GM18511 (cell line): ENCODE measurements around the gene RASGRF1.
"Not testable (repeated sequence)": the region's sequence is repeated elsewhere in the genome, so short reads cannot be mapped to it uniquely, and the experiment has no call there.

Experiments
- ATAC-seq: cut with Tn5 transposase; IDR thresholded peaks from one replicate; pipeline ENCODE4 v1.9.1; 2021; ENCODE audit warnings: mild to moderate bottlenecking, moderate library complexity; ENCODE audit not compliant: unreplicated experiment

The RASGRF1 gene

DNA sequence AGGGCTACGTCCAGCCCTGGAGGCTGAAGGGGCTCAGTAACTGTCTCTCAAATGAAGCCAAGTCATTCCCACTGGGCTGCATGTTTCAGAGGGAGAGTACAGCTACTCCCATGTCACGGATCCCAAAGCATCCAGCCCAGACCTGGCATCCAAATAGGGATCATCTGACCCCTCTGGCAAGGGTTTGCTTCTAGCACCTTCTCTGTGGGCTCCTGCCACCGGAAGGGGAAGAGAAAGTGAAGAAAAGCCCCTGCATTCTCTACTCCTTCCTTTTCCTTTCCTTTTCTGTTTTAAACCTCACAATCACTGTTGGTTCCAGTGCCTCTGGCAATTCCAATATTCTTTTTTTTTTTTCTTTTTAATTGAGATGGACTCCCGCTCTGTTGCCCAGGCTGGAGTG is 81.2 kb downstream of the RASGRF1 start:
- no peak for ATAC-seq

DNA sequence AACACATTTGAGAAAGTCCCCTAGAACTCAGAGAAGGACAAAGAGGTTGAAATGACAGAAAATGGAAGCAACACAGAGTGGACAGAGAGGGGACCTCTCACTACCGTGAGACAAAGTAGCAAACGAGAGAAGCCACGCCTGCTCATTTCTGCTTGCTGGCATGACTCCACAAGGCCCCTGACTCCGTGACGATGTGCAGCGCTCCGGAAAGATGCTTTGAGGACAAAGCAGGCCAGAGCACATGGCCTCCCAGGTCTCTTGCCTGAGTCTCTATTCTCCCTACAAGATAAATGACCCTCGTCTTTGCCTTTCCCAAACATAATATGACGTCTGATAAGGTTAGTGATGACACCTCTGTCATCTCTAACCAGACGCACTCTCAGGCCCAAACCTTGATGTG is 81.9 kb downstream of the RASGRF1 start:
- no peak for ATAC-seq

DNA sequence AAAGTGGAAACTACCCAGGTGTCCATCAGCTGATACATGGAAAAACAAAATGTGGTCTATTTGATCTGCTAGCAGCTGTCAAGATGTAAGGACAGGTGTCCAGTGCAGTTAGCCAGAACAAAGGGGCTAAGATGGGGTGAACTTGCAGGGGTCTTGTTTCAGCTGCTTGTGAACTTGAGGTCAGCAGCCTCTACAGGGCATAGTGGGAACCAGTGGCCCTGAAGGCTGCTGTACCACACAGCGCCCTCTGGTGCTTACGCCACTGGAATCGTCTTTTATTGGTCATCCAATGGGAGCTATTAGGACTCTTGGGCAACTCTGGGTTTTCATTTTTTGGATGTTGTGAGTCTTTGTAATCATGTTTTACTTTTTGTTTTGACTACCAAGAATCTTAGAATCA is 83.5 kb downstream of the RASGRF1 start:
- no peak for ATAC-seq

DNA sequence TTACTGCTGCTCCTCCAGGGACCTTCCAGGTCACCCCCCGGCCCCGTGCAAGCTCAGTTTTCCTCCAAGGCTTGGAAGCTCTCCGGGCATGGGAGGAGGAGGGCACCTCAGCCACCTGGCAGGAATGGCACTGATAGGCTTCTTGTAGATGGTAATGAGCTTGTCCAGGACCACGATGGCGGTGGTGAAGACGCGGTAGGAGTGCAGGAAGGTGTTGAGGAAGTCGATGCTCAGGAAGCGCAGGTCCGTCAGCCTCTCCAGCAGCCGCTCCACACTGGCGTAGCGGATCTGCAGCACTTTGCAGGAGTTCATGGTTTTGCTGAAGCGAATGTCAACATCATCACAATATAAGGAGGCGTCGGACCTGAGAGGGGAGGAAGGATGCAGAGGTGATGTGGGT is 84.5 kb downstream of the RASGRF1 start:
- no peak for ATAC-seq

DNA sequence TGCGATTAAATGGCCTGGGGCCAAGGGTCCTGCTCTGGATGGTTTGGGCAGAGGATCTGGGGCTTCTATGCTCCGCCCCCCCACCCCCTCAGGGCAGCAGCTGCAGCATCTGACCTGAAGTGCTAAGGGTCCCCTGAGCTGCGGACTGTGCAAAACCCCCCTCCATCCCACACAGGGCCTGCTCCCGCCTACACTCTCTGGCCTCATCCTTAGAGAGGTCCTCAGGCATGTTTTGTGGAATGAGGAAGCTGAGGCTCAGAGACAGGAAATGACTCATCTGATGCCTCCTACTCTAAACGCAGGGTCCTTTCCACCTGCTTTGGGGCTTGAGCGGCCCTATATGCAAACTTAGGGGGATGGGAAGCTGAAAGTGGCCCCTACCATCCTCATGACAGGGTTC is 86.2 kb downstream of the RASGRF1 start:
- peak; percentile 91 for ATAC-seq

DNA sequence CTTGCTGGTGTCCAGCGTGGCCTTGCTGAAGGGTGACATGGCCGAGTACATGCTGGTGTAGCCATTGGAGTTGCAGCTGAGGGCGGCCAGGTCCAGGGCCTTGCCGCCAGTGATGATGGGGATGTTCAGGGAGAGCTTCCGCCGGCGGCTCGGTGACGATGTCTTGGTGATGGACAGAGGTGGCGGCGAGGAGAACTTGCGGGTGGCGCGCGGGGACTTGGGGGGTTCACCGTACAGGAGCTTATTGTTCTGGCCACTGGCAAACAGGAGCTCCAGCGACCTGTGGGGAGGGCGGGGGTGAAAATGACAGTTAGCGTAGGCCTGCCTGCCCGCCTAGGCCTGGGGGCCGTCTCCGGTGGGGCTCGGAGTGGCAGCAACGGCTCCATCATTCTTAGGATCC is 86.7 kb downstream of the RASGRF1 start:
- ATAC-seq = no peak

DNA sequence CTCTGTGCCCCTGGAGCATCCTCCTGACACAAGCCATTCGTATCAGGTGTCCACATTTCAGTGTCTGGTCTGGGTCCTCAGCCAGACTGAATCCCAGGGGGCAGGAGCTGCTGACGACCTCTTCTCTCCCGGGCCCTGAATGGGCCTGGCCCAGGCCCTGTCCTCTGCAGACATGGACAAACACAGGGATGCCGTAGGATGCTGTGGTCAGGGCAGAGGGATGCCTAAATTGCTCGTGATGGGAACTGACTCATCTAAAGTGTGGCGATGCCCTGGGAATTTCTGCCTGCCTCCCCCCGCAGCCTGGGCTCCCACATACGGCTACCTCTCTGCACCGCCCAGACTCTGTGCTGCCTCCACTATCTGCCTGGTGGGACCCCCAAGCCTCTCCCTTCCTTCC is 87.3 kb downstream of the RASGRF1 start:
- ATAC-seq = no peak

DNA sequence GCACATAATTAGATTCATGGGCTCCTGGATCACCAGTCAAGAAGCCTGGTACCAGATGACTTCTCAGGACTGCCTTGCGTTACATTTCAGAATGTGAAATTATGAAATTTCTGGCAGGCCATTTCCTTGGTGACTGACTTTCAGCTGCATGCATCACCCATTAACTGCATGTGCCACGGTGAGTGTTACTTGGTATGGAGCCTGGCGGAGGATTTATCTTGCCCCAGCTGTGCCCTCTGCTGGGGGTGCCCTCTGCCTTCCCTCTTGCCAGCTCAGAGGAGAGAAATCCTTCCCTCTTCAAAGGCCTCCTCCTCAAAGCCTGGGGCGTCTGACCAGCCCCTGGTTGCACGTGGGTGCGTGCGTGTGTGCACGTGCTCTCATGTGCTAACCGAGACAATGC is 88.0 kb downstream of the RASGRF1 start:
- ATAC-seq = no peak

DNA sequence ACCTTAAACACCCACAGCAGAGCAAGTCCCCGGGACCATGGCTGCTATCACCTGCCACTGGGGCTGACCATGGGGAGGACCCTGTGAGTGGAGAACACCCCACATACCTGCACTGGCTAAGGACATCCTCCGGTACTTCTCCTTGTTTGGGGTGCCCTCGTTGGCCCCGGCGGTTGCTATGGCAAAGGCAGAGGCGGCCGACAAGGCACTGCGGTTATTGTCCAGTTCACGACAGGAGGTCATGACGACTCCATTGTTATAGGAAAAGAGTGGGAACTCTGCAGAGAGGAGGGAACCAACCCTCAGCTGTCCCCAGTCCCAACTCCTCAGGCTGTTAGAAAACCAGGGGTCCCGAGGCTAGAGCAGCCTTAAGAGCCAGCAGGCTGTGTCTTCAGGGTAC is 90.9 kb downstream of the RASGRF1 start:
- no peak for ATAC-seq

DNA sequence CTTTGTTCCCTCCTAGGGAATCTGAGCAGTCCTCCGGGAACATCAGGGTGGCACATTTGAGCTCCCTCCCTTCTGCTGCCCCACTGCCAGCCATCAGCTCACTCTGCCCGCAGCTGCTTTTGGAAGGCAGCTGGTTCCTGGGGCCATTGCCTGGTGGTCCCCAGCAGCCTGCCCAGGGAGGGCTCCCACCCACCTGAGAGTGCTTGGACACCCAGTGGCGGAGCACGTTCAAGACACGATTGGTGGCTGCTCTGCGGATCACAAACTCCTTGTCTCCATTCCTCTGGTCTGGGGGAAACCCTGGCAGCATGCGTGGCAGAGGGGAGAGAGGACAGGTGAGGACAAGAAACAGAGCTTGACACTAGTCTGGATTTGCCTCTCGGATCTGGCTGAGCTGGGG is 92.1 kb downstream of the RASGRF1 start:
- no peak for ATAC-seq

DNA sequence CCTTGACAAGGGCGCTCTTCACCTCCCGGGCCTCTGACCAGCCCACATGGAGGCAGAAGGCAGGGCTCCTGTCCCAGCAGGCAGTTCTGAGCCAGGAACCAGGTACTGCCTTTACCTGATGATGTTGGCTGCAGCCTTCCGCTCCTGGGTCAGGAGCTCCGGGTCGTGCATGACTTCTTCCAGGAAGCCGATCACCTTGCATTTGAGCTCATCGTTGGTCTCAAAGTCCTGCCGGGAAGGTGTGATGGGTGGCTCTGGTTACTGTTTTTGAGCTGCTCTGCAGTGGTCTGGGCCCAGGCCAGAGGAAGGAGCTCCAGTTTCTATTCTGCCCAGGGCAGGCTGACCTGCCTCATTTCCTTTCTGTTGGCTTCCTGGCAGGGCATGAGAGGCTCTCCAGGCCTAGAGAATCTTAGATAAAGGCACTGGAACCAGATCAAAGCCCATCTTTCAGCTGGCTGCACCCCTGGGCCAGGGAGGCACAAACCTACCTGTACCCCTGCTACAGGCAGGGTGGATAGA is 92.5 kb downstream of the RASGRF1 start:
- ATAC-seq = no peak

DNA sequence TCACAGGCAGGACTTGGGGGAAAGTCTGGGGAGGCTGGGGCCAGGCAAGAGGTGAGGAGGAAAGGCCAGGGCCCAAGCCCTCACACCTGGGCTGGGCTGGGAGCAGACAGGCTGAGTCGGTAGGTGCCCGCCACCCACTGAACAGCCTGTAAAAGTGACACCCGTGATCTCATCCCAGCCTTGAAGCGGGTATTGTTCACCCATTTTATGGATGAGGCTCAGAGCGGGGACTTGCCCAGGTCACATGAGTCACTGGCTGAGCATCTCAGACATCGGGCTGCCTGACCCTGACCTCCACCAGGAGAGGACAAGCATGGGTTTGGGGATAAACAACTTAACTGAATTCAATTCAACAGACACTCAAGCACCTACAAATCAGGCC is 93.7 kb downstream of the RASGRF1 start:
- ATAC-seq = no peak

DNA sequence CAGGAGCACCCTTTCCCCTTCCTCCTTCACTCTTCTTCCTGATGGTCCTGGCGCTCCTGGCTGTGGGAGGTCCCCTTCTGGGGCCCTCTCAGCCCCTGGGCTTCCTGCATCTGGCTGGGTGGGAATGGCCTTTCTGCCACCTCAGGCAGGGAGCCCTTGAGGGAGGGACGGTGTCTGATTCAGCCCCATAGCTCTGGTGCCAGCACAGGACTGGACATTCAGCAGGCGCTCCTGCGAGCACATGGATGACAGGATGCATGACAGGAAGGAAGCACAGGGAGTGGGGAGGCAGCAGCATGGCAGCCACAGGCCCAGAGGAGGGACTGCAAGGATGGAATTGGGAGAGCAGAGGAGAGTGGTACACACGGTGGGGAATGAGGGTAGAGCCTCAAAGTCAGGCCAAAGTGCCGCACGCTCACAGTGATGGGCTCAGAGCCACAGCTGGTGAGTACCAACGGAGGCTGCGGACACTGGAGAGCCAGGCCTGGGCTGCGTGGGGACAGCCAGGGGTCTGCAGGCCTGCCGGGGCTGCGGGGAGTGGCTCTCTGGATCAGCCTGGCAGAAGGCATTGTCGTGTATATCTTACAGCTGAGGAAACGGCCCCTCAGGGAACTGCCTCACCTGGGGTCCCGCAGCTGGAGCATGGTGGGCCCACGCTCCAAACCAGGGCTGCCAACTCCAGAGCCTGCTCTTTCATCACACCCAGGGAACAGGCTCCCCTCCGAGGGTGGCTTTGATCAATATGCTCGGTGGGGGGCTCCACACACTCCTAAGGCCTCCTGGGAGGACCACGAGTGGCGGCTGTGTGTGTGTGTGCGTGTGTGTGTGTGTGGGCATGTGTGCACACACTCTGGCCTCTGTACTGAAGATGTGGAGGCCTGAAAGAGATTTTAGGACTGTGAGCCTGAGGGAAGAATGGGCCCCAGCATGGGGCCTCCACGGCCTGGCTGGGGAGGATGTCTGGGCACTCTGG is 94.4 kb downstream of the RASGRF1 start:
- no peak for ATAC-seq

DNA sequence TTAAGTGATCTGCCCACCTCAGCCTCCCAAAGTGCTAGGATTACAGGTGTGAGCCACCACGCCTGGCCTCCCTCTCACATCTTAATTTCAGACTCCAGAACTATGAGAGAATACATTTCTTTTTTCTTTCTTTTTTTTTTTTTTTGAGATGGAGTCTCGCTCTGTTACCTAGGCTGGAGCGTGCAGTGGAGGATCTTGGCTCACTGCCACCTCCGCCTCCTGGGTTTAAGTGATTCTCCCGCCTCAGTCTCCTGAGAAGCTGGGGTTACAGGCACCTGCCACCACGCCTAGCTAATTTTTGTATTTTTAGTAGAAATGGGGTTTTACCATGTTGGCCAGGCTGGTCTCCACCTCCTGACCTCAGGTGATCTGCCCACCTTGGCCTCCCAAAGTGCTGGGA is 95.4 kb downstream of the RASGRF1 start:
- ATAC-seq = not testable (repeated sequence)

DNA sequence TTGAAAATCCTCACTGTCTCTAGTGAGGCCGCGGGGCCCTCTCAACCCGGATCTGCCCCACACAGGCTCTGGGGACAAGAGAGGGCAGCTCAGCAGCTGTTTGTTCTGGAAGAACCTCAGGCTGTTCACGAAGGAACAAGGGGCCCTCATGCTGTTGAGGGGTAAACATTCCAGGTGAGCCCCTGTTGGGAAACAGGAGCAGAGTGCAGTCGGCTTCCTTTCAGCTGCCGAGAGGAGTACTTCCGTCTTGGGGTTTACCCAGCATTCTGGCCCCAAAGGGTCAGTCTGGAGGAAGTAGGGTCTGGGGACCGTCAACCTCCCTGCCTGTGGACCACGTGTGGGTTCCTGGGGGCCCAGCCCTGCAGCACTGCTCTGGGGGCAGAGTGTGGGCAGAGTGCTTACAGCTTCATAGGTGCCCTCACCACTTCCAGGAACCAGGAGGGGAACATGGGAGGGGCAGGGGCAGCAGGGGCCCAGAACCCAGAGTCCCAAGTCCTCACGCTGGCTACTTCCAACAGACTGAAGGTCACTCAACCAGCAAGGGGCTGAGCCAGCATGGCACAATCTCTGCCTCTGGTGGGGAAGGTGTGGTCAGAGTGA is 96.5 kb downstream of the RASGRF1 start:
- ATAC-seq = no peak

DNA sequence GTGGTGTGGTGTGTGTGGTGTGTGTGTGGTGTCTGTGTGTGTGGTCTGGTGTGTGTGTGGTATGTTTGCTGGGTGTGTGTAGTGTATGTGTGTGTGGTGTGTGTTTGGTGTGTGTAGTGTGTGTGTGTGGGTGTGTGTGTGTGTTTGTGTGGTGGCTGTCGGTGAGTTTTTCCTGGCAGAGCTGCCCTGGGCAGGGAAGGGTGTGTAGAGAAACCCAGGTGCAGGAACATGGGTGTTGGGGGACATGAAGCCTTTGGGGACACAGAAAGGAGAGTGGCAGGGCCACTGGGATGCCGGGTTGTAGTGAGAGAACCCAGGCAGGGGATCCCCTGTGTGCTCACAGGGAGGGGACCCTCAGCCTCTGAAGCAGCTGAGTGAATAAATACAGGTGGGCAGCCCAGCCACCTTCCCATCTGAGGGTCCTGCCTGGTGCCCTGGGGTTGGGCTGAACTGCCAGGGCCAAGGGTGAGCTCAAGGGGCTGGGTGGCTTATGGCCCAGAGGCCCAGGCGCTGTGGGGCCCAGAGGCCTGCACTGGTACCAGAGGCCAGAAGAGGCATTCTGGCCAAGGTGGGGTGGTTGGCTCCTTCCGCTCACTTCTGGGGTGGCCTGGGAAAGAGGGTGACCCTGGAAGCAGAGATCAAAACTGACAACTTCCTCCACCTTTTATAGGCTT is 97.2 kb downstream of the RASGRF1 start:
- ATAC-seq = no peak

DNA sequence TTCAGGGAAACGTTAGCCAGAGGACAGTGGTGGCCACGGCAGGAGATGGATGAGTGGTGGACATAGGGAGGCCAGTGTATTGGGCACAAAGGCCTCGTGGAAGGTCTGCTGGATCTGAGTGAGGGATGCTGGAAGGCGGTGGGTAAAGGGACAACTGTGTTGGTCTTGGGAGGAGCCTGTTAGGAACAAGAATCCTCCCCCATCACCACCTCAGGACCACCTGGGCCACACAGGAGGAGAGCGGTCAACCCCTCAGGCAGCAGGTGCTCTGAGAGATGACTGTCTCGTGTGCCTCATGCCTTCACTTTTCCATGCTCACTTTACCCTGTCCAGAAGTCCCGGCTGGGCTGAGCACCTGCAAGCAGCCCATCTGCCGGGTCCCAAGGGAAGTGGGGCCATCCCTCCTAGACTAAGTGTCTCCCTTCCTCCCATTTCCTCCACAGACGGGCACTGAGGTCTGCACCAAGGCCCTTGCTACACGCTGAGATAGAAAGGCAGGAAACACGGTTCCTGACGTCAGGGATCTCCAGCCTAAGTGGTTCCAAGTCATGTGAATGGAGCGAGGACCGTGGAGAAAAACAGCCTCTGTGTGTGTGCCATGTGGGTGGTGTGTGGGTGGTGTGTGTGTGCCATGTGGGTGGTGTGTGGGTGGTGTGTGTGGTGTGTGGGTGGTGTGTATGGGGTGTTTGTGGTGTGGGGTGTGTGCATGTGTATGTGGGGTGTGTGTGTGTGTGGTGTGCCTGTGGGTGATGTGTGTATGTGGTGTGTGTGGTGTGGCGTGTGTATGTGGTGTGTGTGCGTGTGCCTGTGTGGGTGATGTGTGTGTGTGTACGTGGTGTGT is 97.9 kb downstream of the RASGRF1 start:
- no peak for ATAC-seq

DNA sequence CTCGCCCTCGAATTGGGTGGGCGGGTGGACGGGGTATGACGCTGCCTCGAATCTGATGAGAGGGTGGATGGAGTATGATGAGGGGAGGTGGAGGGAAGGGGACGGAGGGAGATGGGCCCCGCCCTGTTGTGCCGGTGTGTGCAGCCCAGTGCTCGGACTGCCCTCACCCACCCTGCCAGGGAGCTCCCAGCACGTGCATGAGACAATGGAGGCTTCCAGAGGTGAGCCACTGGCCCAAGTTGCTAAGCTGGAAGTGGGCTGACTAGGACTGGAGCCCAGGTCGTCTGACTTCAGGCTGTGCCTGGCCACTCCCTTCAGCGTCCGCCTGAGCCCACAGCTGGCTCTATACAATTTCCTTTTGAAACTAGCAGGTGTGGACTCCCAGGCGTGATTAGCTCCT is 98.7 kb downstream of the RASGRF1 start:
- ATAC-seq = no peak

DNA sequence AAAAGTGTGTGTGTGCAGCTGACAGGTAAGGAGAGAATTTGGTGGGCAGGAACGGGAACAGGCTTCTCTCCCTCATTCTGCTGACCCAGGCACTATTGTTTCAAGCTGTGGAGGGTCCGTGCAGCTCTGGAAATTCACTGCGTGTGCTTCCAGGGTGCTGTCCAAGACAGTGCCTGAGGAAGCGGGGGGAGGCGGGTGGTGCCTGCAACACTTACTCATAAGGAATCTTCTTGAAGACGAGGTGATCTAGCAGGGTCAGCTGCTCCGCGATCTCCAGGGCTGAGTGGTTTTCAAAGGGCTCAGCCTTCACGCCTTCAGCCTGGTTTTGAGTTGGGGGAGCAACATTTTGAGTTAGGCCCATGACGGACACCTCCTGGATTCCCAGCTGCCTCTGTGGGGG is 99.1 kb downstream of the RASGRF1 start:
- ATAC-seq = no peak

DNA sequence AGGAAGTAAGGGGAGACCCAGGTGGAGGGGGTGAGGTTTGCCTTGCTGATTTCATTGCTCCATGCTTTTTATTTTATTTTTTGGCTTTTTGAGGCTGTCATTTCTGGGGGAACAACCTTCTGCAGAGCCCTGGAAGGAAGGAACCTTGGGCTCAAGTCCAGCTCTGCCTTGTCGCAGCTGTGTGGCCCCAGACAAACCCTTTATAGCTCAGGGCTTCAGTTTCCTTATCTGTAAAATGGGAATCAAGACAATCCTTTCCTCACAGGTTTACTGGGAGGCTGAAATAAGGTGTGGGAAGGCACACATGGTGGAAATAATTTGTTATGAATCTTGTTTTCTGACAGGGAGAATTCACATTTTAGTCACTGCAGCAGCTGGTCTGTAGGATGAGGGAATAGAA is 100.3 kb downstream of the RASGRF1 start:
- ATAC-seq = no peak

DNA sequence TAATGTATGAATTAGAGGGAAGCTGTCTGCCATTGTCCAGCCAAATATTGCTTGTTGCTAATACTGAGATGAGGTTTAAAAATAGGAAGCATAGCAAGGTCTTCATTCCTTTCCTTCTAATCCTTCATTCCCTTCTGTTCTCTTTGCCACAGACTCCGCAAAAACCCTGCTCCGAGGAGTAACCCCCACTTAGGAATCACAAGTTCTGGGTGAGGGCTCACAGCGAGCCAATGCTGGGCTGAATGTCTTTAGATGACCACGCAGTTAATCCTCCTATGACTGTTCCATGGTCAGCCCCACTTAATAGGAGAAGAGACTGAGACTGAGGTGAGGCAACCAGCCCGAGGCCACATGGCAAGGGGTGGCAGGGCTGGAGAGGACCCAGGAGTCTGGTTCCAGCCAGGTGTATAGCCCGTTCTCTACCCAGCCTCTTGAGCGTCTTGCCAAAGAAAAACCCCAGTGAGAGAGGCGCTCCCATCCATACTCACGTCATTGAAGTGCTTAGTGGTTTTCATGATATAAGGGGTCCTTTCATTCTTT is 100.8 kb downstream of the RASGRF1 start:
- ATAC-seq = no peak
